AML-193 (cell line): Measurements from ENCODE around the gene CX3CR1.

Experiments
- DNase-seq, 2 experiments: peaks; one replicate each; lab custom pipeline; 2025; lab: John Stamatoyannopoulos, UW

The CX3CR1 gene

GRCh38 chr3:39222939-39223338 is 56.9 kb downstream of the CX3CR1 start:
- no peak for DNase-seq

- DNase-seq = no peak
These were observed 57.4 kb downstream of the CX3CR1 start for GRCh38 chr3:39222462-39222861.

- no peak for DNase-seq
These were observed 58.7 kb downstream of the CX3CR1 start for GRCh38 chr3:39221141-39221530.

GRCh38 chr3:39220407-39221140 is 59.3 kb downstream of the CX3CR1 start:
- DNase-seq = no peak

GRCh38 chr3:39219702-39220101 is 60.1 kb downstream of the CX3CR1 start:
- DNase-seq = no peak

- peak; percentile 85 for DNase-seq
These were observed 63.6 kb downstream of the CX3CR1 start for GRCh38 chr3:39216176-39216790.

- DNase-seq = no peak
These were observed 66.2 kb downstream of the CX3CR1 start for GRCh38 chr3:39213613-39214012.
